ENCODE results near the gene SETD4. TPM values are rescaled to one million over a fixed set of nuclear protein-coding genes. Genes with fewer than 3 reads are reported as not detected.

Gene SETD4
- total and polyA plus RNA-seq, 2 of the 8 experiments (the other 6 are each of a cell fraction or from before 2014, with no cell fraction given): 20.1 to 46.6 TPM

DNA sequence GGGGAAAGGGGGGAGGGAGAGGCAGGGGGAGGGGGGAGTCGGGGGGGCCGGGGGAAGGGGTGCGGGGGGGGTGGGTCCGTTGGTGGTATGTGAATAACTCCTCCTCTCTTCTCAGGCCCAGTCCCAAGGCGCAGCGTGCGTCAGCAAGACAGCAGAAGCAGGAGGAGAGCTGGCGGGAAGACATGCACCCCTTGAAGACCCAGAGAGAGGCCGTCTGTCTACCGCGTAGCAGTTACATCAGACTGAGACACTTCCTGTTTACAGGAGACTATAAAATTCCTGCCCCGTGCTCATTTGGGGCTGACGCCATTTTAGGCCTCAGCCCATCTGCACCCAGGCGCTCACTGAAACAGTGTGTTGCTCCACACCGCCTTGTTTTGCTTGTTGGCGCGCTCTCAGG is 55.3 kb downstream of the SETD4 start:
- peaks cover 2 to 5% of the 10 kb centered on the region in 2 experiments; a peak in 1 of 4 replicates for H3K9me3 ChIP-seq (ENCODE audit: insufficient read depth in 2 of 2, low read depth in 1 of 2, low read length in 1 of 2)
- H2BK12ac ChIP-seq (ENCODE audit: low read depth, low read length): no peak overlapping the region
- no peaks in the 10 kb centered on the region for H3K23me2 ChIP-seq (ENCODE audit: low read depth, low read length)
- POLR2A ChIA-PET (ENCODE audit: partially characterized antibody): no interaction called here
- H2BK120ac ChIP-seq (replicated peaks; ENCODE audit: low read depth, low read length): no peak overlapping the region
- no peaks in the 10 kb centered on the region for H3K36me3 ChIP-seq (ENCODE audit: control insufficient read depth in 2 of 4, insufficient read depth in 4 of 4, low read length in 3 of 4)
- H4K8ac ChIP-seq (ENCODE audit: extremely low read depth, insufficient read depth, low read length): peak overlapping the region; percentile 60; the same call in 1 of the 2 replicates
- no peaks in the 10 kb centered on the region for H4K20me1 ChIP-seq (replicated peaks in 1 of 2; ENCODE audit: control insufficient read depth in 1 of 2, insufficient read depth in 2 of 2, low read length in 2 of 2)
- no peak overlapping the region for H2BK20ac ChIP-seq (ENCODE audit: low read length)
- H3K4me1 ChIP-seq (replicated peaks in 1 of 4; ENCODE audit: control insufficient read depth in 3 of 4, insufficient read depth in 4 of 4, low read length in 3 of 4): no peaks in the 10 kb centered on the region
- CTCF ChIA-PET (ENCODE audit: partially characterized antibody): interaction anchor here (2.2 kb wide), 1 partner anchor 23 kb away, joined by 9 read pairs; no protein-coding TSS in a partner anchor
- no peak overlapping the region for H2BK5ac ChIP-seq (ENCODE audit: low read depth, low read length)
- H2AK5ac ChIP-seq (ENCODE audit: low read depth, low read length): no peak overlapping the region
- peak overlapping the region; percentile 40 for H4K91ac ChIP-seq (replicated peaks; ENCODE audit: insufficient read length, low read length)
- no peaks in the 10 kb centered on the region for H3K79me2 ChIP-seq (ENCODE audit: control insufficient read depth in 1 of 2, insufficient read depth in 2 of 2, low read length in 2 of 2)
- H3K27me3 ChIP-seq (replicated peaks in 1 of 4; ENCODE audit: control insufficient read depth in 3 of 4, extremely low read depth in 1 of 4, insufficient read depth in 3 of 4, low read length in 3 of 4): no peaks in the 10 kb centered on the region
- H3K14ac ChIP-seq (ENCODE audit: insufficient read length): no peak overlapping the region
- 100% methylated on average over 8 of the region's 17 CpGs; no CpG with 5 or more reads in 1 of the 2 experiments for WGBS, 2 experiments (ENCODE audit: extremely low coverage in 1 of 2, insufficient coverage in 1 of 2, insufficient read length in 1 of 2, insufficient replicate concordance in 2 of 2, low coverage in 1 of 2, low lambda C conversion rate in 2 of 2, missing lambda C conversion rate in 1 of 2)
- FAIRE-seq: no peak
- no peak overlapping the region for H3K4me3 ChIP-seq (ENCODE audit: extremely low read depth in 1 of 4, insufficient read depth in 2 of 4, low read depth in 3 of 4, low read length in 4 of 4)
- no peak overlapping the region for H3K9ac ChIP-seq (replicated peaks in 1 of 4; ENCODE audit: extremely low read depth in 1 of 4, low read depth in 3 of 4, low read length in 3 of 4)
- H2BK15ac ChIP-seq (ENCODE audit: low read length): no peak overlapping the region
- no peak for DNase-seq (ENCODE audit: low read depth in 1 of 2, low spot score in 2 of 2)
- peak overlapping the region; percentile 84 for H2AFZ ChIP-seq (ENCODE audit: low read length)
- H3K18ac ChIP-seq (ENCODE audit: extremely low read depth, low read length): no peak overlapping the region
- no peak overlapping the region for H4K5ac ChIP-seq (ENCODE audit: insufficient read length, low read depth, low read length)
- H3K4ac ChIP-seq (replicated peaks; ENCODE audit: insufficient read length, low read depth, low read length): no peak overlapping the region
- H3K27ac ChIP-seq (ENCODE audit: low read depth, low read length): no peak overlapping the region
- TF ChIP-seq, protein P1, sequence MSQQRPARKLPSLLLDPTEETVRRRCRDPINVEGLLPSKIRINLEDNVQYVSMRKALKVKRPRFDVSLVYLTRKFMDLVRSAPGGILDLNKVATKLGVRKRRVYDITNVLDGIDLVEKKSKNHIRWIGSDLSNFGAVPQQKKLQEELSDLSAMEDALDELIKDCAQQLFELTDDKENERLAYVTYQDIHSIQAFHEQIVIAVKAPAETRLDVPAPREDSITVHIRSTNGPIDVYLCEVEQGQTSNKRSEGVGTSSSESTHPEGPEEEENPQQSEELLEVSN (IDR thresholded peaks at IDR 0.05): 0 out of 2 replicates have a peak, but pooled peaks have one; percentile 38
- TF ChIP-seq BCL11A (IDR thresholded peaks at IDR 0.05; ENCODE audit: low read depth in 2 of 2, low read length in 2 of 2): no peak
- H3K4me2 ChIP-seq (ENCODE audit: insufficient read depth in 1 of 2, low read depth in 2 of 2, low read length in 2 of 2): no peak overlapping the region
- H3K23ac ChIP-seq (ENCODE audit: insufficient read length): no peak overlapping the region
- H3K56ac ChIP-seq (replicated peaks; ENCODE audit: insufficient read length, low read depth, low read length): no peak overlapping the region
- no peaks in the 10 kb centered on the region; the same call in 1 of the 2 replicates for H3K79me1 ChIP-seq (ENCODE audit: low read depth, low read length)
